GM23338 (cell line): Measurements from ENCODE around the gene VWA2. TPM values are rescaled to one million over a fixed set of nuclear protein-coding genes. Genes with fewer than 3 reads are reported as not detected.

Source experiments
- ATAC-seq: fragments of 200-7000 bp; cut with Tn5 transposase; 3 replicates; pipeline ENCODE4 v1.9.1; 2020
- DNase-seq: peaks from one replicate; pipeline ENCODE4 v3.0.0-alpha.2; 2015; ENCODE audit warnings: low spot score
- H2AFZ ChIP-seq: fragments of 200-600 bp; sonication (generic); 2 replicates; pipeline ENCODE4 v1.8.0; 2016; ENCODE audit warnings: antibody characterized with exemption, mild to moderate bottlenecking, moderate library complexity
- H3F3A ChIP-seq: fragments of 200-600 bp; sonication (generic); replicated peaks from 2 replicates; pipeline ENCODE4 v1.8.0; 2017; ENCODE audit warnings: antibody characterized with exemption, mixed run types, low read depth
- H3K27ac ChIP-seq: fragments of 200-600 bp; sonication (generic); 2 replicates; pipeline ENCODE4 v1.6.1; 2016; ENCODE audit warnings: low read depth
- H3K27me3 ChIP-seq: fragments of 200-600 bp; sonication (generic); 2 replicates; pipeline ENCODE4 v1.8.0; 2016; ENCODE audit warnings: mild to moderate bottlenecking, mixed run types, moderate library complexity; ENCODE audit not compliant: insufficient read depth
- H3K36me3 ChIP-seq: fragments of 200-600 bp; sonication (generic); 2 replicates; pipeline ENCODE4 v1.8.0; 2016; ENCODE audit warnings: mild to moderate bottlenecking; ENCODE audit not compliant: insufficient read depth
- H3K4me1 ChIP-seq: fragments of 200-600 bp; sonication (generic); 2 replicates; pipeline ENCODE4 v1.8.0; 2016; ENCODE audit warnings: mild to moderate bottlenecking, moderate library complexity; ENCODE audit not compliant: insufficient read depth
- H3K4me2 ChIP-seq: fragments of 200-600 bp; sonication (generic); 2 replicates; pipeline ENCODE4 v1.7.1; 2017; ENCODE audit warnings: mixed run types
- H3K4me3 ChIP-seq: fragments of 200-600 bp; sonication (generic); 2 replicates; pipeline ENCODE4 v1.6.1; 2016; ENCODE audit warnings: mixed run types
- H3K79me2 ChIP-seq: fragments of 200-600 bp; sonication (generic); replicated peaks from 2 replicates; pipeline ENCODE4 v1.8.0; 2017; ENCODE audit warnings: mild to moderate bottlenecking; ENCODE audit not compliant: insufficient read depth
- H3K9me2 ChIP-seq: fragments of 200-600 bp; sonication (generic); 2 replicates; pipeline ENCODE4 v1.8.0; 2017; ENCODE audit not compliant: insufficient read depth
- H4K20me1 ChIP-seq: fragments of 200-600 bp; sonication (generic); replicated peaks from 2 replicates; pipeline ENCODE4 v1.8.0; 2017; ENCODE audit warnings: mild to moderate bottlenecking; ENCODE audit not compliant: insufficient read depth
- H3K27ac Mint-ChIP-seq: 2 replicates; pipeline ENCODE4 v1.8.0; 2020; ENCODE audit warnings: inconsistent platforms, mild to moderate bottlenecking, moderate library complexity, mixed read lengths
- H3K27me3 Mint-ChIP-seq: 3 replicates; pipeline ENCODE4 v1.8.0; 2022; ENCODE audit warnings: low read depth, mild to moderate bottlenecking, moderate library complexity, mixed read lengths, inconsistent platforms; ENCODE audit not compliant: insufficient read depth, poor library complexity
- H3K36me3 Mint-ChIP-seq: 3 replicates; pipeline ENCODE4 v1.8.0; 2021; ENCODE audit warnings: low read depth, mild to moderate bottlenecking, inconsistent platforms, moderate library complexity, mixed read lengths
- H3K4me1 Mint-ChIP-seq: 3 replicates; pipeline ENCODE4 v1.8.0; 2020; ENCODE audit warnings: mild to moderate bottlenecking, inconsistent platforms, mixed read lengths
- H3K4me3 Mint-ChIP-seq: 3 replicates; pipeline ENCODE4 v1.8.0; 2021; ENCODE audit warnings: moderate library complexity, mild to moderate bottlenecking, inconsistent platforms, mixed read lengths
- H3K9me3 Mint-ChIP-seq: 3 replicates; pipeline ENCODE4 v1.8.0; 2020; ENCODE audit warnings: moderate library complexity, mild to moderate bottlenecking, inconsistent platforms, mixed read lengths
- CREB1 ChIP-seq: fragments of 250-450 bp; sonication (Bioruptor Pico); IDR thresholded peaks from 2 replicates; pipeline ENCODE4 v1.5.0; 2020; ENCODE audit warnings: low read depth, mild to moderate bottlenecking, moderate library complexity
- EZH2 ChIP-seq: fragments of 200-600 bp; sonication (generic); IDR thresholded peaks from one replicate; pipeline ENCODE4 v1.8.0; 2017; ENCODE audit warnings: antibody characterized with exemption, mild to moderate bottlenecking, low read depth; ENCODE audit not compliant: unreplicated experiment
- EZH2phosphoT487 ChIP-seq: fragments of 200-600 bp; sonication (generic); IDR thresholded peaks from one replicate; pipeline ENCODE4 v1.8.1; 2018; ENCODE audit warnings: antibody characterized with exemption; ENCODE audit not compliant: unreplicated experiment
- NANOG ChIP-seq: IDR thresholded peaks from 2 replicates; pipeline ENCODE4 v1.6.1; 2016; ENCODE audit warnings: antibody characterized with exemption, borderline replicate concordance
- POLR2AphosphoS5 ChIP-seq: IDR thresholded peaks from 2 replicates; pipeline ENCODE4 v1.6.1; 2016; ENCODE audit warnings: antibody characterized with exemption, low read depth
- REST ChIP-seq: IDR thresholded peaks from one replicate; pipeline ENCODE4 v1.6.1; 2018; ENCODE audit warnings: antibody characterized with exemption; ENCODE audit not compliant: unreplicated experiment
- ZNF114 ChIP-seq: fragments of 250-450 bp; sonication (Bioruptor Pico); IDR thresholded peaks from 2 replicates; pipeline ENCODE4 v1.5.0; 2020; ENCODE audit warnings: mild to moderate bottlenecking, moderate library complexity
- polyA plus RNA-seq: library from polyadenylated mRNA; unstranded; fragments of >200 nt; fragmentation: Nextera tagmentation; extraction: Ambion mirVana; gene quantifications from 2 replicates; pipeline ENCODE4 v1.2.1, GENCODE V29; 2016
- total RNA-seq: library from RNA; depleted of rRNA; stranded (reverse); fragments of >200 nt; shearing (Covaris generic); gene quantifications from 2 replicates; pipeline ENCODE4 v1.2.3, GENCODE V29; 2014
- TF ChIP-seq, protein P1 (sequence below): fragments of 250-450 bp; sonication (Bioruptor Pico); IDR thresholded peaks from 2 replicates; pipeline ENCODE4 v1.5.0; 2020; ENCODE audit warnings: mild to moderate bottlenecking, moderate library complexity

The VWA2 gene
- total and polyA plus RNA-seq, 2 experiments from 2014 or later, result 0.48 to 3.7 TPM

DNA sequence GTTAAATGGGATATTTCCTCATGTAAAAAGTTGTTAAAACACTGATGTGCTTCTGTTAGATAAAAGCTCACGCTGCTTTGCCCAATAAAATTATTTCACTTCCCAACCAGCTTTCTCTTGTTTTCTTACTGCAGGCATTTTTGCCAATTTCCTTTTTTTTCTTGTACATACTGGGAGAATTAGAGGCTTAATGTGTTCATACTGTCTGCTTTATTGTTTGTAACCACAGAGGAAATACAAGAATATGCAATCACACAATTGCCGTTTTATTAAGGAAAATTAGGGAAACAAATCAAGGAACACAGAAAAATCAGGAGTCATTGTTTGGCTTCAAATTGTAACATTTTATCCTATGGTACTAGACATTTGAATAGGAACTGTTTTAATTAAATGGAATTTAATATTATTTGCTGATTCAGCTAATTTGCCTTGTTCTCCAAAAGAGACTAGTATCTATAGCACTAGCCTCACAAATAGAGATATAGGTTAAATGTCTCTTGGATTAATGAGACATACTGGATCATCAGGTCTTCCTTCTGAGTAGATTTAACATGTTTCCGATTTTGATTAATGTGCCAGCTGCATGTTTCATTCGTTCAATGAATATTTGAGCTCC lies 6.4 kb upstream of the VWA2 start:
- Histone ChIP-seq H3K4me1 (no peaks in the 10 kb centered on the region), H3K27me3 (no peaks in the 10 kb centered on the region), H3K4me3 (no peak overlapping the region), H3K4me2 (no peak overlapping the region), H3K79me2 (no peaks in the 10 kb centered on the region), H3F3A (no peaks in the 10 kb centered on the region), H3K9me2 (no peaks in the 10 kb centered on the region), H2AFZ (no peak overlapping the region), H3K36me3 (no peaks in the 10 kb centered on the region), H3K27ac (no peak overlapping the region), H4K20me1 (no peaks in the 10 kb centered on the region)
- Mint-ChIP-seq H3K4me3 (no peak overlapping the region), H3K4me1 (no peaks in the 10 kb centered on the region), H3K27ac (no peak overlapping the region), H3K36me3 (no peaks in the 10 kb centered on the region), H3K9me3 (no peaks in the 10 kb centered on the region), H3K27me3 (peaks cover 1% of the 10 kb centered on the region)
- DNase-seq (no peak), ATAC-seq (no peak)
- TF ChIP-seq NANOG, result no peak
- no peak for TF ChIP-seq CREB1 (CRISPR knock-in tag)
- TF ChIP-seq REST, result no peak
- no peak for TF ChIP-seq EZH2
- TF ChIP-seq ZNF114 (CRISPR knock-in tag), result no peak
- TF ChIP-seq, protein P1, sequence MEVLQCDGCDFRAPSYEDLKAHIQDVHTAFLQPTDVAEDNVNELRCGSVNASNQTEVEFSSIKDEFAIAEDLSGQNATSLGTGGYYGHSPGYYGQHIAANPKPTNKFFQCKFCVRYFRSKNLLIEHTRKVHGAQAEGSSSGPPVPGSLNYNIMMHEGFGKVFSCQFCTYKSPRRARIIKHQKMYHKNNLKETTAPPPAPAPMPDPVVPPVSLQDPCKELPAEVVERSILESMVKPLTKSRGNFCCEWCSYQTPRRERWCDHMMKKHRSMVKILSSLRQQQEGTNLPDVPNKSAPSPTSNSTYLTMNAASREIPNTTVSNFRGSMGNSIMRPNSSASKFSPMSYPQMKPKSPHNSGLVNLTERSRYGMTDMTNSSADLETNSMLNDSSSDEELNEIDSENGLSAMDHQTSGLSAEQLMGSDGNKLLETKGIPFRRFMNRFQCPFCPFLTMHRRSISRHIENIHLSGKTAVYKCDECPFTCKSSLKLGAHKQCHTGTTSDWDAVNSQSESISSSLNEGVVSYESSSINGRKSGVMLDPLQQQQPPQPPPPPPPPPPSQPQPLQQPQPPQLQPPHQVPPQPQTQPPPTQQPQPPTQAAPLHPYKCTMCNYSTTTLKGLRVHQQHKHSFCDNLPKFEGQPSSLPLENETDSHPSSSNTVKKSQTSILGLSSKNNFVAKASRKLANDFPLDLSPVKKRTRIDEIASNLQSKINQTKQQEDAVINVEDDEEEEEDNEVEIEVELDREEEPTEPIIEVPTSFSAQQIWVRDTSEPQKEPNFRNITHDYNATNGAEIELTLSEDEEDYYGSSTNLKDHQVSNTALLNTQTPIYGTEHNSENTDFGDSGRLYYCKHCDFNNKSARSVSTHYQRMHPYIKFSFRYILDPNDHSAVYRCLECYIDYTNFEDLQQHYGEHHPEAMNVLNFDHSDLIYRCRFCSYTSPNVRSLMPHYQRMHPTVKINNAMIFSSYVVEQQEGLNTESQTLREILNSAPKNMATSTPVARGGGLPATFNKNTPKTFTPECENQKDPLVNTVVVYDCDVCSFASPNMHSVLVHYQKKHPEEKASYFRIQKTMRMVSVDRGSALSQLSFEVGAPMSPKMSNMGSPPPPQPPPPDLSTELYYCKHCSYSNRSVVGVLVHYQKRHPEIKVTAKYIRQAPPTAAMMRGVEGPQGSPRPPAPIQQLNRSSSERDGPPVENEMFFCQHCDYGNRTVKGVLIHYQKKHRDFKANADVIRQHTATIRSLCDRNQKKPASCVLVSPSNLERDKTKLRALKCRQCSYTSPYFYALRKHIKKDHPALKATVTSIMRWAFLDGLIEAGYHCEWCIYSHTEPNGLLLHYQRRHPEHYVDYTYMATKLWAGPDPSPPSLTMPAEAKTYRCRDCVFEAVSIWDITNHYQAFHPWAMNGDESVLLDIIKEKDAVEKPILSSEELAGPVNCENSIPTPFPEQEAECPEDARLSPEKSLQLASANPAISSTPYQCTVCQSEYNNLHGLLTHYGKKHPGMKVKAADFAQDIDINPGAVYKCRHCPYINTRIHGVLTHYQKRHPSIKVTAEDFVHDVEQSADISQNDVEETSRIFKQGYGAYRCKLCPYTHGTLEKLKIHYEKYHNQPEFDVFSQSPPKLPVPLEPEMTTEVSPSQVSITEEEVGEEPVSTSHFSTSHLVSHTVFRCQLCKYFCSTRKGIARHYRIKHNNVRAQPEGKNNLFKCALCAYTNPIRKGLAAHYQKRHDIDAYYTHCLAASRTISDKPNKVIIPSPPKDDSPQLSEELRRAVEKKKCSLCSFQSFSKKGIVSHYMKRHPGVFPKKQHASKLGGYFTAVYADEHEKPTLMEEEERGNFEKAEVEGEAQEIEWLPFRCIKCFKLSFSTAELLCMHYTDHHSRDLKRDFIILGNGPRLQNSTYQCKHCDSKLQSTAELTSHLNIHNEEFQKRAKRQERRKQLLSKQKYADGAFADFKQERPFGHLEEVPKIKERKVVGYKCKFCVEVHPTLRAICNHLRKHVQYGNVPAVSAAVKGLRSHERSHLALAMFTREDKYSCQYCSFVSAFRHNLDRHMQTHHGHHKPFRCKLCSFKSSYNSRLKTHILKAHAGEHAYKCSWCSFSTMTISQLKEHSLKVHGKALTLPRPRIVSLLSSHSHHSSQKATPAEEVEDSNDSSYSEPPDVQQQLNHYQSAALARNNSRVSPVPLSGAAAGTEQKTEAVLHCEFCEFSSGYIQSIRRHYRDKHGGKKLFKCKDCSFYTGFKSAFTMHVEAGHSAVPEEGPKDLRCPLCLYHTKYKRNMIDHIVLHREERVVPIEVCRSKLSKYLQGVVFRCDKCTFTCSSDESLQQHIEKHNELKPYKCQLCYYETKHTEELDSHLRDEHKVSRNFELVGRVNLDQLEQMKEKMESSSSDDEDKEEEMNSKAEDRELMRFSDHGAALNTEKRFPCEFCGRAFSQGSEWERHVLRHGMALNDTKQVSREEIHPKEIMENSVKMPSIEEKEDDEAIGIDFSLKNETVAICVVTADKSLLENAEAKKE, result no peak
- TF ChIP-seq POLR2AphosphoS5, result no peak
- TF ChIP-seq EZH2phosphoT487, result no peak
